ENCODE results near the gene SMIM34. TPM values are rescaled to one million over a fixed set of nuclear protein-coding genes. Genes with fewer than 3 reads are reported as not detected.

The SMIM34 gene
- not detected in 2 replicates for total RNA-seq

DNA sequence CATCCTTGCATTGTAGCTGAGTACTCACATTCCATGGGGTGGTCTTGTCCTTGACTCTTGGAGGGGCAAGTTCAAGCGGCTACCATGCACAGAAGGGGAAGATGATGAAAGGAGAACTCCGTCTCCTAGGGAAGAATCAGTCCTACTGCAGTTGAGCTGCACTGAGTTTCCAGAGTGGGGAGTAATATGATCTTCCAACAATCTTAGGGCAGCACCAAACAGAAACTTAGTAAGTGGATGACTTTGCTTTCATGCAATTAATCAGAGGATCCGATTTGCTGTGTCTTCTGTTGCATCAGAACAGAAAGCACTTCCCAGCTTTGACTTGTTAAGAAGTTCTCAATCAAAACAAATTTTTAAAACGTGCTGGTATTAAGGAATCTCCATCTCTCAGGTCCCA, at the start of gene SMIM34:
TSS of gene SMIM34 (minus strand) at position 147 of the 400 bp plus-strand sequence. CDS start at position 35, 112 bp downstream.

GRCh38 chr21:34374940-34375618, 48.7 kb downstream of the SMIM34 start, which contains the start of gene SMIM11:
Gene SMIM11, plus strand, starts transcription at chr21:34375507. Its CDS starts 3,998 bp downstream, at chr21:34379505.

Small RNAs within 50 kb of the gene (small RNA-seq; reads per million reads assigned to genes)
- gene RF00614 = not detected

Other genes starting within 250 kb of the SMIM34 start
- not detected in 2 replicates for gene KCNE2, start 59.9 kb downstream of the SMIM34 start, total RNA-seq
- 8.2 and 14.4 TPM in 2 replicates for gene SMIM11, start 48.4 kb downstream of the SMIM34 start, total RNA-seq
- 0.54 and 0.65 TPM in 2 replicates for gene KCNE1, start 88.3 kb upstream of the SMIM34 start, total RNA-seq
- 192 and 248 TPM in 2 replicates for gene RCAN1, start 191.2 kb upstream of the SMIM34 start, total RNA-seq
- gene CLIC6, start 245.0 kb upstream of the SMIM34 start, total RNA-seq = 10.9 and 22.7 TPM in 2 replicates